Embryonic facial prominence (tissue), 1 donor: ENCODE data around the gene RNF43.

Experiments used
- DNase-seq: peaks from one replicate; pipeline ENCODE4 v3.0.0-alpha.2; 2016; ENCODE audit errors: extremely low spot score

The RNF43 gene

GRCh38 chr17:58381124-58382035 lies 36.0 kb downstream of the RNF43 start:
- no peak for DNase-seq

- DNase-seq: no peak
Observed at GRCh38 chr17:58380207-58381123, 36.9 kb downstream of the RNF43 start.

DNA sequence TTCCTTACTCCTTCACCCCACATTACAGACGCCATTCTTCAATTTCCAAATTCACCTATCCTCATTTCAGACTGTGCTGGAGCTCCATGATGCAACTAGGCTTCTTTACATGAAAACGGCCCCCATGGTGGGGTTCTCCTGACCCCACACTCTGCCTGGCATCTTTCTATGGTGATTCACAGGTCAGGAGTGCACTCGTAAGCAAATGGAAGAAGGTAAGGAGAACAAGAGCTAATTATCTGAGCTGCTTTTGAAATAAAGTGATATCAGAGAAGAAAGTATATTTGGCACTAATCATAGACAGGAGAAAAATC lies 37.9 kb downstream of the RNF43 start:
- no peak for DNase-seq

GRCh38 chr17:58378733-58379510 lies 38.4 kb downstream of the RNF43 start:
- DNase-seq: no peak

DNA sequence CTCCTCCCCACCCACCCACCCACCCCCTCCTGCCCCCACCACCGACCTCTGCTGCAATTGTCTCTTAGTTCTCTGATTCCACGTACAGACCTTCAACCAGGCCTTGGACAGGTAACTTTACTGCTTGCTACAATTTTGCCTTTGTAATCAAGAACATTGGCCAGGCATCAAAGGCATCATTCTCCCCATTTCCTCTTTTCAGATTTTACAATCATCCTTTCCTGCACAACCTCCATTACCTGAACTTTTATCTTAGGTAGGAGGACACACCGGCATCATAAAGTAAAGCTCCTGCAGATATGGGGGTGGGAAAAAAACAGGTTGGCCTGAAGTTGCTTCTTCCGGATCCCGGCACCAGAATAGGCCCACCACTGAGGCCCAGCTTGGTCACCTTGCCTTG lies 39.7 kb downstream of the RNF43 start:
- no peak for DNase-seq

- no peak for DNase-seq
Observed at GRCh38 chr17:58377093-58377601, 40.2 kb downstream of the RNF43 start.

GRCh38 chr17:58376472-58377000 lies 40.8 kb downstream of the RNF43 start:
- DNase-seq: no peak

DNA sequence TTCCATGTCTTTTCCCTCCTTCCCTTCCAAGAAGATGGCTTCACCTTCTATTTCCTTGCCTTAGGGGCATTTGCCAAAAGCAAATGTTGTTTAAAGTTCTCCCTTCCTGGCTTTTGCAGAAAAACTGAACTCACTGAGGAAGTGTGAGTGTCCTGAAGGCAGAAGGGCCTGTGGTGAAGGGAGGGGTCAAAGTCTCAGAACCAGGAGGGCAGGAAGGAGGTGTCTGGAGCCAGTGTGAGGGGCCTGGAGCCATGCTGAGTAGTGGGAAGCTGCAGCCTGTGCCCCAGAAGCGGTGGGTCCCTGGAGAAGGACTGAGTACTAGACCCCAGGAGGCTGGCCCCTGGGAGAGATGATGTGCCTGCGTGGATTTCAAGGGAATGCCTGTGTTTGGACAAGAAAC lies 41.5 kb downstream of the RNF43 start:
- no peak for DNase-seq

- no peak for DNase-seq
Observed at GRCh38 chr17:58375256-58375655, 42.1 kb downstream of the RNF43 start.

DNA sequence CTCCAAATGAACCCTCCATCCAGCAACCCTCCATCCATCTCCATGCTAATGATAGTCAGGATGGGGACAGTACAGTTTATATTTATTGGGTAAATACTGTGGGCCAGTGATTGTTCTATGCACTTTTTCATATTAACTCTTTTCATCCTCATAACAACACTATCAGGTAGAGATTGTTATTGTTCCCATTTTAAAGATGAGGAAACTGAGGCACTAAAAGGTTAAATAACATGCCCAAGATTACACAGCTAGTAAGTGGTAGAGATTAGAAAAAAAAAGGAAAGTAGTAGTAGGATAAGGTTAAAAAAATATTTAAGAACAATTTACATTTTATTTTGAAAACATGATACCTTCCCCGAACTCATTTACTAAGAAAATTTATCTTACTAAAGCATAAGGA lies 43.4 kb downstream of the RNF43 start:
- DNase-seq: no peak

DNA sequence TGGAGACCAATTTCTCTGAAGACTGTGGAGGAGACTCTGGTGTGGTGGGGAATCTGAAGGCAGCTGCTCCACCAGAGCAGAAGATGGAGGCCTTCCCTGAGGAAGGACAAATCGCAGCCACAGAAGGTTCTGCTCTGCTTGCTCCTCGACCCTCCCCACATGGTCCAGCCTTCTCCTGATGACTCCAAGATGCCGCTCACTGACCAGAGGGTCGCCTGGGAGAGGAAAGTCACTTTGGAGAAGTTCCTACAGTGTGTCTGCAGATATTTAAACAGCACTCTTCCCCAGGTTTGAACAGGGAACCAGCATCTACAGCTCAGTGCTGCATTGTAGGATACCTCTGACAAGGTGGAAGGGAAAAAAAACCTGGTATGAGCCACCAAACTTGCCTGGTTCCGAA lies 44.3 kb downstream of the RNF43 start:
- DNase-seq: no peak

DNA sequence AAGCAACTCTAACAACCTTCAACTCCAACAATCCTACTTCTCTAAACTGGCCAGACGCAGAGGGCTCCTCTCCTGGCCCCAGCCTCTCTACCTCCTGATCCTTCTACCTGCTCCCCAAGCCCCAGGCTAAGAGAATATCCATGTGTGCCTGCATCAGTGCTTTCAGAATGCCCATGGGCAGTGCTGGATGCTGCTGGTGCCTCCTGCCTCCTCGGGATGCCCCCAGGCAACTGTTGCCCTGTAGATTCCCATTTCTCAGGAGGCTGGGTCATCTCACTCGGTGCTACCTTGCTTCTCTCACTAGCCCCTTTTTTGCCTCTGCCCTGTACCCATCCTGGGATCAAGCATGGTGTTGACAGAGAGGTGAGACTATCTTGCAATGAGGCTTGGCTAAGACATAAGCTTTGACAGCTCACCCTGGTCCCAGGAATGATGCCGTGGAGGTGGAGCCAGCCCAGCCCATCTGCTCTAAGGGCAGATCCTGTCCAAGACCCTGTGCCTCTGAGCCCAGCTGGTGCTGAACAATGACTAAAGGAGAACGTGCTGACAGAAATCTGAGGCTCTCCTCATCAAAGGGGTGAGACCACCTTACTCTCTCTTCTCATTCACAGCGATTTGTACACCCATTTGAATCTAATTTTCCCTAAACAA lies 45.9 kb downstream of the RNF43 start:
- DNase-seq: no peak

- DNase-seq: no peak
Observed at GRCh38 chr17:58370716-58371115, 46.6 kb downstream of the RNF43 start.

DNA sequence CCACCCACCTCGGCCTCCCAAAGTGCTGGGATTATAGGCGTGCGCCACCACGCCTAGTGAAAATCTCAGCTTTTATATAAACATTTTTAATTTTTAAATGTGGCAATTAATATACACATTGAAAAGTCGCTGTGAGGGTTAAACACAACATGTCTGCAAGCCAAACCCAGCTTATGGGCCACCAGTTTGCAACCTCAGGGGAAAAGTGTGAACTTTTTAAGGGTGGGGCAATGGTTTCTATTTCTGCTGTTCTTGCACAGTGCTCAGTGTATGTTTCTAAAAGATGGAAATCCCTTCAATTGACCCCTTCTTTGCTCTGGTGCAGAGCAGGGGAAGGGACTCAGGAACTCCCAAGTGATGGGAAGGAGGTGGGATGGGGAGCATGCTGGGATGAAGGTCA lies 47.0 kb downstream of the RNF43 start:
- DNase-seq: no peak

- DNase-seq: no peak
Observed at GRCh38 chr17:58369214-58370031, 47.9 kb downstream of the RNF43 start.

DNA sequence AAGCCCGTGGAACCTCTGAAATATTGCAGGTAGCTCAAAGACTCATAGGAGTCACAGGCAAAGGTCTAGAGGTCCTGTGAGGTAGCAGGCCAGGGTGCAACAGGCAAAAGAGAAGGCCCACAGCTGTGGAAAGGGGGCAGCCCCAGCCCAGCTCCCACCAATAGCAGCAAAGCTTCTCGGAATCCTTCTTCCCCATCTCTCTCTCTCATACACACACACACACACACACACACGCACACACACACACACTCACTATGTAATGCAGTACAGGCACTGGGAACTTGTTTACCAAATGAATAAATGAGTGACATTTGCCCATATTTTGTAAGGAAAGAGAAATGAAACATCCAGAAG lies 48.5 kb downstream of the RNF43 start:
- no peak for DNase-seq
